GM21447 (cell line): ENCODE measurements around the gene OR5L1.

ENCODE experiments used
- ATAC-seq: cut with Tn5 transposase; IDR thresholded peaks from one replicate; pipeline ENCODE4 v1.9.1; 2021; ENCODE audit not compliant: unreplicated experiment

Gene OR5L1

GRCh38 chr11:55811067-55811466 is at the start of gene OR5L1:
TSS of gene OR5L1 (plus strand) at chr11:55811367. CDS start at chr11:55811467, 100 bp downstream.
- no peak for ATAC-seq

- no peak for ATAC-seq
Observed at GRCh38 chr11:55773138-55773537, 38.0 kb upstream of the OR5L1 start, which contains the start of gene OR5D13. TSS of gene OR5D13 (plus strand) at chr11:55773438. CDS start at chr11:55773438, 0 bp downstream.

GRCh38 chr11:55791606-55792005 is 19.6 kb upstream of the OR5L1 start:
- no peak for ATAC-seq

- no peak for ATAC-seq
Observed at GRCh38 chr11:55793321-55793720, 17.8 kb upstream of the OR5L1 start.

- no peak for ATAC-seq
Observed at GRCh38 chr11:55795256-55795655, 15.9 kb upstream of the OR5L1 start, which contains the start of gene OR5D14. TSS of gene OR5D14 (plus strand) at chr11:55795556. CDS start at chr11:55795556, 0 bp downstream.

- no peak for ATAC-seq
Observed at GRCh38 chr11:55806248-55806647, 4.9 kb upstream of the OR5L1 start.

- ATAC-seq = no peak
Observed at GRCh38 chr11:55819330-55819729, 8.2 kb downstream of the OR5L1 start, which contains the start of gene OR5D18. TSS of gene OR5D18 (plus strand) at chr11:55819630. CDS start at chr11:55819630, 0 bp downstream.

- ATAC-seq = no peak
Observed at GRCh38 chr11:55826919-55827318, 15.8 kb downstream of the OR5L1 start, which contains the start of gene OR5L2. TSS of gene OR5L2 (plus strand) at chr11:55827219. CDS start at chr11:55827219, 0 bp downstream.

- no peak for ATAC-seq
Observed at GRCh38 chr11:55838452-55838851, 27.3 kb downstream of the OR5L1 start, which contains the start of gene OR5D16. TSS of gene OR5D16 (plus strand) at chr11:55838752. CDS start at chr11:55838752, 0 bp downstream.

GRCh38 chr11:55847453-55847852 is 36.3 kb downstream of the OR5L1 start:
- ATAC-seq = no peak

- no peak for ATAC-seq
Observed at GRCh38 chr11:55849037-55849436, 37.9 kb downstream of the OR5L1 start.

- ATAC-seq = no peak
Observed at GRCh38 chr11:55852141-55852540, 41.0 kb downstream of the OR5L1 start.

GRCh38 chr11:55854704-55855103 is 43.5 kb downstream of the OR5L1 start:
- no peak for ATAC-seq
